GM12892 (cell line): Measurements from ENCODE around the gene KRT33B.
"Not testable (repeated sequence)": the region's sequence is repeated elsewhere in the genome, so short reads cannot be mapped to it uniquely, and the experiment has no call there.

Source experiments
- DNase-seq: peaks from one replicate; pipeline ENCODE4 v3.0.0; 2011; ENCODE audit not compliant: insufficient read length
- FAIRE-seq: peaks from 2 replicates; lab custom pipeline; 2011; peaks lifted over from hg19 to GRCh38; lab: Jason Lieb, UNC
- POLR2A ChIP-seq: IDR thresholded peaks from 2 replicates; pipeline ENCODE4 v1.6.1; 2011; ENCODE audit warnings: low read depth, low read length, control low read depth
- POLR2AphosphoS5 ChIP-seq: IDR thresholded peaks from 2 replicates; pipeline ENCODE4 v1.6.1; 2011; ENCODE audit warnings: low read depth, low read length, control low read depth
- TAF1 ChIP-seq: IDR thresholded peaks from 2 replicates; pipeline ENCODE4 v1.6.1; 2011; ENCODE audit warnings: low read depth, mild to moderate bottlenecking, control low read depth, low read length, borderline replicate concordance

Gene KRT33B

GRCh38 chr17:41366070-41366469 is 3.5 kb downstream of the KRT33B start:
- DNase-seq (no peak), FAIRE-seq (no peak)

GRCh38 chr17:41363881-41364280 is 5.7 kb downstream of the KRT33B start:
- FAIRE-seq: no peak
- no peak for TF ChIP-seq POLR2A
- TF ChIP-seq POLR2AphosphoS5: no peak
- TF ChIP-seq TAF1: no peak
- no peak for DNase-seq

More at GRCh38 chr17:41366070-41366469, 3.5 kb downstream of the KRT33B start:
- no peak for TF ChIP-seq TAF1
- no peak for TF ChIP-seq POLR2A
- TF ChIP-seq POLR2AphosphoS5: no peak

GRCh38 chr17:41360296-41360995 is 9.2 kb downstream of the KRT33B start:
- TF ChIP-seq POLR2A: no peak
- no peak for TF ChIP-seq POLR2AphosphoS5
- no peak for TF ChIP-seq TAF1
- DNase-seq: no peak
- no peak for FAIRE-seq

GRCh38 chr17:41354536-41354935 is 15.1 kb downstream of the KRT33B start:
- FAIRE-seq: no peak
- TF ChIP-seq TAF1 (no peak), POLR2A (no peak), POLR2AphosphoS5 (no peak)
- no peak for DNase-seq

- TF ChIP-seq POLR2A (no peak), TAF1 (no peak), POLR2AphosphoS5 (no peak)
- FAIRE-seq (no peak), DNase-seq (no peak)
Observed at GRCh38 chr17:41352597-41353366, 16.8 kb downstream of the KRT33B start.

GRCh38 chr17:41351177-41351576 is 18.4 kb downstream of the KRT33B start:
- FAIRE-seq: no peak
- TF ChIP-seq POLR2A (no peak), TAF1 (no peak), POLR2AphosphoS5 (no peak)
- DNase-seq: no peak

GRCh38 chr17:41350381-41350878 is 19.2 kb downstream of the KRT33B start, which contains the start of gene KRT33A:
Gene KRT33A (minus strand): TSS chr17:41350828. CDS start chr17:41350767, 61 bp downstream.
- not testable (repeated sequence) for FAIRE-seq, DNase-seq

- DNase-seq: no peak
- TF ChIP-seq POLR2AphosphoS5 (no peak), POLR2A (no peak), TAF1 (no peak)
- FAIRE-seq: no peak
Observed at GRCh38 chr17:41347869-41348760, 21.5 kb downstream of the KRT33B start.

- DNase-seq, FAIRE-seq: not testable (repeated sequence)
Observed at GRCh38 chr17:41346421-41346820, 23.2 kb downstream of the KRT33B start.

- TF ChIP-seq POLR2A (no peak), POLR2AphosphoS5 (no peak), TAF1 (no peak)
- FAIRE-seq (no peak), DNase-seq (no peak)
Observed at GRCh38 chr17:41345992-41346391, 23.6 kb downstream of the KRT33B start.

GRCh38 chr17:41343029-41343428 is 26.6 kb downstream of the KRT33B start:
- FAIRE-seq: no peak
- TF ChIP-seq POLR2AphosphoS5: no peak
- no peak for TF ChIP-seq TAF1
- no peak for TF ChIP-seq POLR2A
- DNase-seq: no peak
